Measurements from ENCODE around the gene SLC25A5. TPM values are rescaled to one million over a fixed set of nuclear protein-coding genes. Genes with fewer than 3 reads are reported as not detected.

The SLC25A5 gene
- total RNA-seq, 1 experiment from 2014 or later, result 454 TPM

GRCh38 chrX:119421016-119421705 lies 47.1 kb upstream of the SLC25A5 start:
- H3K18ac ChIP-seq (ENCODE audit: insufficient read length, low read depth, low read length), result no peak overlapping the region
- no peaks in the 10 kb centered on the region for H3K23me2 ChIP-seq (ENCODE audit: insufficient read length, low read depth, low read length, poor library complexity, severe bottlenecking)
- H2BK5ac ChIP-seq (ENCODE audit: insufficient read length, low read length), result no peak overlapping the region
- WGBS (ENCODE audit: extremely low coverage, insufficient read length, low lambda C conversion rate), result no CpG with 5 or more reads among the region's 7 CpGs
- no peak overlapping the region for H4K8ac ChIP-seq (replicated peaks; ENCODE audit: insufficient read length, low read depth, low read length)
- TF ChIP-seq CTCF (conservative IDR thresholded peaks at IDR 0.05), result 0 out of 3 replicates have a peak, but pooled peaks have one; percentile 12
- H3K4me3 Mint-ChIP-seq, result no peak overlapping the region
- H3K27me3 ChIP-seq (ENCODE audit: insufficient read depth, low read length), result no peaks in the 10 kb centered on the region
- no peaks in the 10 kb centered on the region for H3K79me2 ChIP-seq (ENCODE audit: insufficient read depth, low read length)
- H2BK12ac ChIP-seq (ENCODE audit: insufficient read length, low read depth, low read length), result no peak overlapping the region
- DNase-seq, result no peak
- H2BK120ac ChIP-seq (ENCODE audit: low read depth, low read length, poor library complexity, severe bottlenecking), result no peak overlapping the region
- H3K79me1 ChIP-seq (ENCODE audit: insufficient read depth, low read depth, low read length, poor library complexity, severe bottlenecking), result no peaks in the 10 kb centered on the region
- H3K56ac ChIP-seq (ENCODE audit: insufficient read length, low read depth, low read length), result no peak overlapping the region
- no peak overlapping the region for H2AK5ac ChIP-seq (ENCODE audit: insufficient read length, low read length)
- no peak overlapping the region for H2BK15ac ChIP-seq (ENCODE audit: low read depth, low read length)
- H4K5ac ChIP-seq (ENCODE audit: insufficient read length, low read depth, low read length), result no peak overlapping the region
- H4K20me1 ChIP-seq (ENCODE audit: control insufficient read depth, insufficient read depth, insufficient read length), result no peaks in the 10 kb centered on the region
- no peak overlapping the region for H3K9ac ChIP-seq (ENCODE audit: extremely low read depth, insufficient read length, low read length)
- peaks cover 10 to 13% of the 10 kb centered on the region in 2 experiments for H3K4me1 Mint-ChIP-seq
- H3K4me2 ChIP-seq (ENCODE audit: insufficient read depth, insufficient read length, low read length), result no peak overlapping the region
- H3K4me1 ChIP-seq (ENCODE audit: insufficient read depth, low read length), result no peaks in the 10 kb centered on the region
- H3K14ac ChIP-seq (ENCODE audit: insufficient read depth, low read length), result no peak overlapping the region
- H3K27ac Mint-ChIP-seq, result 0 out of 7 replicates have a peak overlapping the region, but pooled peaks of 1 of the 3 experiments have one; percentile 58
- H3K36me3 Mint-ChIP-seq (ENCODE audit: insufficient read depth in 1 of 3, low read depth in 3 of 3), result peaks cover 0 to 9% (median 6%) of the 10 kb centered on the region in 3 experiments; a peak in 4 of 7 replicates
- no peak overlapping the region for H4K91ac ChIP-seq (ENCODE audit: insufficient read length, low read depth, low read length)
- no peak overlapping the region for H3T11ph ChIP-seq (ENCODE audit: low read length)
- peaks cover 66 to 75% of the 10 kb centered on the region in 2 experiments for H3K9me3 Mint-ChIP-seq
- no peak overlapping the region for H2BK20ac ChIP-seq (ENCODE audit: low read depth, low read length, poor library complexity, severe bottlenecking)
- H3K23ac ChIP-seq (ENCODE audit: insufficient read length, low read depth, low read length), result no peak overlapping the region
- H3K4ac ChIP-seq (ENCODE audit: low read depth, low read length), result no peak overlapping the region
- H3K27me3 Mint-ChIP-seq (ENCODE audit: low read depth), result no peaks in the 10 kb centered on the region
- peaks cover 24% of the 10 kb centered on the region for H3K9me3 ChIP-seq (ENCODE audit: control insufficient read depth, low read depth, low read length)
- no peak overlapping the region for H2AFZ ChIP-seq (ENCODE audit: low read length)
- H3K27ac ChIP-seq (ENCODE audit: insufficient read length, low read depth, low read length), result no peak overlapping the region
